PFSK-1 (cell line): Measurements from ENCODE around the gene INPP4A.

Experiments
- FOXP2 ChIP-seq: optimal IDR thresholded peaks from 2 replicates; pipeline ENCODE3; 2011; ENCODE audit warnings: borderline replicate concordance, control low read depth, inconsistent platforms; ENCODE audit not compliant: insufficient read depth; ENCODE audit errors: extremely low read length, extremely low read depth
- POLR2AphosphoS5 ChIP-seq: IDR thresholded peaks from 2 replicates; pipeline ENCODE4 v1.6.1; 2012; ENCODE audit warnings: low read depth, mild to moderate bottlenecking, control low read depth, low read length, moderate library complexity
- REST ChIP-seq, 2 experiments: IDR thresholded peaks; 2 replicates each; pipeline versions ENCODE4 v1.6.1 to v1.8.0; 2011 to 2012; ENCODE audit warnings: low read depth in 2 of 2, low read length in 2 of 2, control low read depth in 1 of 2, inconsistent platforms in 1 of 2, mild to moderate bottlenecking in 1 of 2, moderate library complexity in 1 of 2; ENCODE audit not compliant: insufficient read depth in 1 of 2
- TAF1 ChIP-seq: IDR thresholded peaks from 2 replicates; pipeline ENCODE4 v1.6.1; 2012; ENCODE audit warnings: low read length, control low read depth, borderline replicate concordance; ENCODE audit not compliant: insufficient read depth

GRCh38 chr2:98507461-98507860 lies 62.8 kb downstream of the INPP4A start:
- TF ChIP-seq POLR2AphosphoS5 (no peak), TAF1 (no peak), FOXP2 (no peak), REST (IDR thresholded peaks at IDR 0.05; ENCODE audit: insufficient read depth in 1 of 2, low read depth in 2 of 2, low read length in 2 of 2) (no peak)
